ENCODE measurements around the gene ACVRL1. TPM values are rescaled to one million over a fixed set of nuclear protein-coding genes. Genes with fewer than 3 reads are reported as not detected.

Gene ACVRL1
- total RNA-seq, 1 experiment from 2014 or later, result not detected

- TF ChIP-seq EZH2 (IDR thresholded peaks at IDR 0.05; ENCODE audit: low read depth), result no peak
- no peak for TF ChIP-seq CTCF (conservative IDR thresholded peaks at IDR 0.05)
- intact Hi-C loops (cut with micrococcal nuclease; ENCODE audit: unreplicated experiment), result no loop called here
- Histone ChIP-seq H3K4me1 (replicated peaks; ENCODE audit: insufficient read depth) (no peaks in the 10 kb centered on the region), H3K9me3 (ENCODE audit: insufficient read depth, low read depth) (no peaks in the 10 kb centered on the region), H3K36me3 (ENCODE audit: low read depth) (no peaks in the 10 kb centered on the region), H3K79me2 (ENCODE audit: low read depth) (no peaks in the 10 kb centered on the region), H2AFZ (no peak overlapping the region), H3F3A (ENCODE audit: insufficient read depth, low read depth) (no peaks in the 10 kb centered on the region), H4K20me1 (ENCODE audit: insufficient read depth) (no peaks in the 10 kb centered on the region), H3K4me2 (no peak overlapping the region), H3K9me2 (ENCODE audit: insufficient read depth) (no peaks in the 10 kb centered on the region), H3K27ac (no peak overlapping the region), H3K27me3 (ENCODE audit: insufficient read depth, low read depth) (peaks cover 73% of the 10 kb centered on the region), H3K4me3 (no peak overlapping the region)
- CTCF ChIA-PET, result no interaction called here
- no TSS peak for BruUV-seq (replicated peaks)
- POLR2A ChIA-PET (ENCODE audit: unreplicated experiment), result no interaction called here
- no peak for DNase-seq
Observed at GRCh38 chr12:51907856-51908425, 637 bp downstream of the ACVRL1 start.

- no peaks in the 10 kb centered on the region for H3K79me2 ChIP-seq (ENCODE audit: low read depth)
- H3K4me1 ChIP-seq (replicated peaks; ENCODE audit: insufficient read depth), result no peaks in the 10 kb centered on the region
- POLR2A ChIA-PET (ENCODE audit: unreplicated experiment), result no interaction called here
- peaks cover 69% of the 10 kb centered on the region for H3K27me3 ChIP-seq (ENCODE audit: insufficient read depth, low read depth)
- H3K9me3 ChIP-seq (ENCODE audit: insufficient read depth, low read depth), result no peaks in the 10 kb centered on the region
- H3K4me2 ChIP-seq, result no peak overlapping the region
- CTCF ChIA-PET, result no interaction called here
- no peaks in the 10 kb centered on the region for H3F3A ChIP-seq (ENCODE audit: insufficient read depth, low read depth)
- BruUV-seq (replicated peaks), result no TSS peak
- DNase-seq, result no peak
- H3K27ac ChIP-seq, result no peak overlapping the region
- H3K9me2 ChIP-seq (ENCODE audit: insufficient read depth), result no peaks in the 10 kb centered on the region
- intact Hi-C loops (cut with micrococcal nuclease; ENCODE audit: unreplicated experiment), result no loop called here
- H3K4me3 ChIP-seq, result no peak overlapping the region
- no peak for TF ChIP-seq CTCF (conservative IDR thresholded peaks at IDR 0.05)
- TF ChIP-seq EZH2 (IDR thresholded peaks at IDR 0.05; ENCODE audit: low read depth), result no peak
- no peaks in the 10 kb centered on the region for H4K20me1 ChIP-seq (ENCODE audit: insufficient read depth)
- no peaks in the 10 kb centered on the region for H3K36me3 ChIP-seq (ENCODE audit: low read depth)
- H2AFZ ChIP-seq, result no peak overlapping the region
Observed at GRCh38 chr12:51908876-51909592, 1.7 kb downstream of the ACVRL1 start.

- no TSS peak for BruUV-seq (replicated peaks)
- Histone ChIP-seq H3K4me3 (no peak overlapping the region), H3K36me3 (ENCODE audit: low read depth) (no peaks in the 10 kb centered on the region), H3K27me3 (ENCODE audit: insufficient read depth, low read depth) (peaks cover 62% of the 10 kb centered on the region), H3K4me2 (no peak overlapping the region), H4K20me1 (ENCODE audit: insufficient read depth) (no peaks in the 10 kb centered on the region), H3K79me2 (ENCODE audit: low read depth) (no peaks in the 10 kb centered on the region), H3F3A (ENCODE audit: insufficient read depth, low read depth) (no peaks in the 10 kb centered on the region), H3K9me2 (ENCODE audit: insufficient read depth) (no peaks in the 10 kb centered on the region), H3K27ac (no peak overlapping the region), H3K4me1 (replicated peaks; ENCODE audit: insufficient read depth) (no peaks in the 10 kb centered on the region), H2AFZ (no peak overlapping the region), H3K9me3 (ENCODE audit: insufficient read depth, low read depth) (no peaks in the 10 kb centered on the region)
- TF ChIP-seq CTCF (conservative IDR thresholded peaks at IDR 0.05) (no peak), EZH2 (IDR thresholded peaks at IDR 0.05; ENCODE audit: low read depth) (no peak)
- CTCF ChIA-PET, result no interaction called here
- intact Hi-C loops (cut with micrococcal nuclease; ENCODE audit: unreplicated experiment), result no loop called here
- no peak for DNase-seq
- POLR2A ChIA-PET (ENCODE audit: unreplicated experiment), result no interaction called here
Observed at GRCh38 chr12:51910168-51910567, 2.9 kb downstream of the ACVRL1 start.

Data from PC-9 (cell line).